SK-N-SH (cell line): ENCODE measurements around the gene PPP3CA. TPM values are rescaled to one million over a fixed set of nuclear protein-coding genes. Genes with fewer than 3 reads are reported as not detected.

Experiments used
- CTCF ChIA-PET: fragments of 300-600, 350-600 bp; formaldehyde crosslinking; extraction: SDS; loops from one replicate; lab custom pipeline; 2021; lab: Yijun Ruan, JAX
- POLR2A ChIA-PET: fragments of 350-600 bp; sonication (Branson Sonifier 250); formaldehyde crosslinking; extraction: SDS; loops from one replicate; lab custom pipeline; 2020; ENCODE audit warnings: antibody characterized with exemption, inconsistent platforms; lab: Yijun Ruan, JAX
- DNase-seq: peaks from one replicate; pipeline ENCODE4 v3.0.0; 2012
- H2AFZ ChIP-seq: fragments of 200-600 bp; sonication (generic); 2 replicates; pipeline ENCODE4 v1.8.1; 2016; ENCODE audit warnings: antibody characterized with exemption, mild to moderate bottlenecking, low read depth
- H3F3A ChIP-seq: fragments of 200-600 bp; sonication (generic); replicated peaks from 2 replicates; pipeline ENCODE3; 2016; ENCODE audit warnings: antibody characterized with exemption, mild to moderate bottlenecking; ENCODE audit not compliant: insufficient read depth
- H3K27ac ChIP-seq, 2 experiments: fragments of 200-500 bp in 1 of 2; fragments of 200-600 bp in 1 of 2; sonication (Bioruptor generic) in 1 of 2; sonication (generic), shearing (Covaris generic) in 1 of 2; 2 replicates each; pipeline versions ENCODE4 v1.5.1 to v1.6.1; 2014 to 2016; ENCODE audit warnings: low read depth in 2 of 2, inconsistent platforms in 1 of 2, low read length in 1 of 2, mild to moderate bottlenecking in 1 of 2, mixed read lengths in 1 of 2
- H3K27me3 ChIP-seq: fragments of 200-600 bp; sonication (generic), shearing (Covaris generic); 2 replicates; pipeline ENCODE4 v1.6.1; 2016; ENCODE audit warnings: mixed run types; ENCODE audit not compliant: insufficient read depth
- H3K36me3 ChIP-seq, 2 experiments: fragments of 200-500 bp in 1 of 2; fragments of 200-600 bp in 1 of 2; sonication (Bioruptor generic) in 1 of 2; sonication (generic) in 1 of 2; replicated peaks in 1 of 2; 2 replicates each; pipeline versions ENCODE3 to v1.5.1; 2014 to 2016; ENCODE audit warnings: low read length in 1 of 2, mild to moderate bottlenecking in 1 of 2; ENCODE audit not compliant: insufficient read depth in 2 of 2, control insufficient read depth in 1 of 2
- H3K4me1 ChIP-seq, 2 experiments: fragments of 200-500 bp in 1 of 2; fragments of 200-600 bp in 1 of 2; sonication (Bioruptor generic) in 1 of 2; sonication (generic), shearing (Covaris generic) in 1 of 2; 2 replicates each; pipeline versions ENCODE4 v1.5.1 to v1.6.1; 2014 to 2016; ENCODE audit warnings: low read depth in 1 of 2, low read length in 1 of 2, mixed run types in 1 of 2; ENCODE audit not compliant: insufficient read depth in 2 of 2, control insufficient read depth in 1 of 2
- H3K4me2 ChIP-seq: fragments of 200-600 bp; sonication (generic), shearing (Covaris generic); 2 replicates; pipeline ENCODE4 v1.6.1; 2017; ENCODE audit warnings: mixed run types
- H3K4me3 ChIP-seq, 2 experiments: fragments of 200-500 bp in 1 of 2; fragments of 200-600 bp in 1 of 2; sonication (Bioruptor generic) in 1 of 2; sonication (generic), shearing (Covaris generic) in 1 of 2; 2 replicates each; pipeline versions ENCODE4 v1.5.1 to v1.8.1; 2014 to 2016; ENCODE audit warnings: low read depth in 2 of 2, inconsistent platforms in 1 of 2, low read length in 1 of 2, mild to moderate bottlenecking in 1 of 2, mixed read lengths in 1 of 2, moderate library complexity in 1 of 2
- H3K79me2 ChIP-seq: fragments of 200-600 bp; sonication (generic); 2 replicates; pipeline ENCODE4 v1.8.1; 2017; ENCODE audit warnings: mild to moderate bottlenecking; ENCODE audit not compliant: insufficient read depth
- H3K9ac ChIP-seq: fragments of 200-600 bp; sonication (generic); 2 replicates; pipeline ENCODE4 v1.6.1; 2017; ENCODE audit warnings: mixed run types
- H3K9me2 ChIP-seq: fragments of 200-600 bp; sonication (generic); 2 replicates; pipeline ENCODE4 v1.6.1; 2017; ENCODE audit warnings: mixed run types
- H3K9me3 ChIP-seq: fragments of 200-600 bp; sonication (generic); 2 replicates; pipeline ENCODE4 v1.6.1; 2017; ENCODE audit warnings: mixed run types, mild to moderate bottlenecking, moderate library complexity
- H4K20me1 ChIP-seq: fragments of 200-600 bp; sonication (generic); 2 replicates; pipeline ENCODE4 v1.6.1; 2017; ENCODE audit warnings: mild to moderate bottlenecking, mixed run types; ENCODE audit not compliant: insufficient read depth
- CTCF ChIP-seq: fragments of 200-600 bp; sonication (generic); IDR thresholded peaks from 2 replicates; pipeline ENCODE4 v1.6.1; 2017; ENCODE audit warnings: antibody characterized with exemption, mild to moderate bottlenecking, moderate library complexity
- EP300 ChIP-seq, 2 experiments: IDR thresholded peaks; 2 replicates each; pipeline versions ENCODE4 v1.4.0 to v1.6.1; 2012; ENCODE audit warnings: borderline replicate concordance in 1 of 2, low read depth in 1 of 2, low read length in 1 of 2
- GATA2 ChIP-seq: sonication (generic); formaldehyde crosslinking; IDR thresholded peaks from 2 replicates; pipeline ENCODE4 v1.5.0; 2020; ENCODE audit warnings: mild to moderate bottlenecking, missing genetic modification reagents
- JUND ChIP-seq: IDR thresholded peaks from 2 replicates; pipeline ENCODE4 v1.4.0; 2012
- MEF2A ChIP-seq: IDR thresholded peaks from 2 replicates; pipeline ENCODE4 v1.4.0; 2012; ENCODE audit warnings: low read depth, borderline replicate concordance
- MXI1 ChIP-seq: IDR thresholded peaks from 2 replicates; pipeline ENCODE4 v1.6.1; 2012; ENCODE audit warnings: mild to moderate bottlenecking, low read depth, low read length, improper control_type of control experiment
- NRF1 ChIP-seq: IDR thresholded peaks from 2 replicates; pipeline ENCODE4 v1.6.1; 2012; ENCODE audit warnings: low read depth, mild to moderate bottlenecking, low read length
- PBX3 ChIP-seq: IDR thresholded peaks from 2 replicates; pipeline ENCODE4; 2012
- RAD21 ChIP-seq: IDR thresholded peaks from 2 replicates; pipeline ENCODE4 v1.6.1; 2012; ENCODE audit warnings: mild to moderate bottlenecking, low read length
- REST ChIP-seq: IDR thresholded peaks from 2 replicates; pipeline ENCODE4 v1.6.1; 2012; ENCODE audit warnings: mild to moderate bottlenecking, low read depth, low read length, moderate library complexity
- RFX5 ChIP-seq: IDR thresholded peaks from 2 replicates; pipeline ENCODE4 v1.6.1; 2012; ENCODE audit warnings: mild to moderate bottlenecking, improper control_type of control experiment, low read length
- SIN3A ChIP-seq: IDR thresholded peaks from 2 replicates; pipeline ENCODE4 v1.6.1; 2012; ENCODE audit warnings: low read depth, mild to moderate bottlenecking, low read length, moderate library complexity, borderline replicate concordance
- TAF1 ChIP-seq: IDR thresholded peaks from 2 replicates; pipeline ENCODE4 v1.6.1; 2012; ENCODE audit warnings: low read depth, mild to moderate bottlenecking, low read length, moderate library complexity, borderline replicate concordance
- TCF12 ChIP-seq: IDR thresholded peaks from 2 replicates; pipeline ENCODE4 v1.4.0; 2012
- TEAD4 ChIP-seq: IDR thresholded peaks from 2 replicates; pipeline ENCODE4 v1.4.0; 2012; ENCODE audit warnings: mild to moderate bottlenecking, borderline replicate concordance; ENCODE audit not compliant: insufficient read depth
- ZBTB33 ChIP-seq: IDR thresholded peaks from 2 replicates; pipeline ENCODE4 v1.4.0; 2012; ENCODE audit warnings: low read depth, borderline replicate concordance
- polyA plus RNA-seq, 3 experiments: library from polyadenylated mRNA; depleted of rRNA; stranded (reverse); fragments of >200 nt; gene quantifications; 2 replicates each; pipeline ENCODE4 v1.2.3, GENCODE V29; 2012

Gene PPP3CA
- polyA plus RNA-seq, 1 of the 3 experiments (the other 2 are of a cell fraction), result 10.7 TPM

GRCh38 chr4:100977746-100978397, 369.5 kb downstream of the PPP3CA start (continued):
- TF ChIP-seq GATA2, result no peak
- no peak for TF ChIP-seq NRF1
- peak; percentile 17 to 70; a peak in 3 of 4 replicates for TF ChIP-seq EP300 (IDR thresholded peaks at IDR 0.05; ENCODE audit: borderline replicate concordance in 1 of 2, low read depth in 1 of 2, low read length in 1 of 2)
- 0 out of 2 replicates have a peak, but pooled peaks have one; percentile 4 for TF ChIP-seq RAD21
- TF ChIP-seq MEF2A, result no peak
- no peak for TF ChIP-seq REST

- Histone ChIP-seq H3K9me3 (no peaks in the 10 kb centered on the region), H3K9ac (no peak overlapping the region), H3K36me3 (no peaks in the 10 kb centered on the region), H2AFZ (no peak overlapping the region), H3K27ac (peak overlapping the region in 1 of 2 experiments; percentile 69; a peak in 2 of 4 replicates), H3K27me3 (no peaks in the 10 kb centered on the region), H3F3A (no peaks in the 10 kb centered on the region), H3K4me2 (no peak overlapping the region), H3K4me3 (no peak overlapping the region), H3K79me2 (no peaks in the 10 kb centered on the region), H3K9me2 (no peaks in the 10 kb centered on the region), H4K20me1 (no peaks in the 10 kb centered on the region), H3K4me1 (peaks cover 3 to 8% of the 10 kb centered on the region in 2 experiments; a peak in 3 of 4 replicates)
- DNase-seq, result no peak
- TF ChIP-seq MXI1 (no peak), ZBTB33 (no peak), RFX5 (no peak), TCF12 (no peak), MEF2A (no peak), SIN3A (no peak), TAF1 (no peak), NRF1 (no peak), CTCF (no peak), TEAD4 (no peak), JUND (no peak), PBX3 (no peak)
- CTCF ChIA-PET, result interaction anchor here (0.7 to 1.4 kb wide), 3 partner anchors 10 to 1043 kb away, joined by 3 read pairs; no protein-coding TSS in a partner anchor
- POLR2A ChIA-PET, result no interaction called here
These were observed 370.1 kb downstream of the PPP3CA start for GRCh38 chr4:100977274-100977673.
